Fibroblast of lung (primary cell): Measurements from ENCODE around the gene CDHR2. TPM values are rescaled to one million over a fixed set of nuclear protein-coding genes. Genes with fewer than 3 reads are reported as not detected.

ENCODE experiments used
- DNase-seq, 2 donors: peaks; one replicate each; pipeline versions ENCODE4 v3.0.0 to v3.0.0-alpha.2; 2010; ENCODE audit warnings: low read depth in 2 of 2
- H2AFZ ChIP-seq: 2 replicates; pipeline ENCODE4 v1.5.1; 2012; ENCODE audit warnings: low read length, control low read depth, inconsistent platforms
- H3K27ac ChIP-seq: 2 replicates; pipeline ENCODE4 v1.5.1; 2011; ENCODE audit warnings: low read length, control low read depth; ENCODE audit not compliant: insufficient read depth
- H3K27me3 ChIP-seq: 2 replicates; pipeline ENCODE4 v1.5.1; 2011; ENCODE audit warnings: mild to moderate bottlenecking, low read length; ENCODE audit not compliant: control insufficient read depth, insufficient read depth
- H3K36me3 ChIP-seq: 2 replicates; pipeline ENCODE4 v1.5.1; 2011; ENCODE audit warnings: low read length; ENCODE audit not compliant: control insufficient read depth, insufficient read depth
- H3K4me1 ChIP-seq: 2 replicates; pipeline ENCODE4 v1.5.1; 2011; ENCODE audit warnings: low read length; ENCODE audit not compliant: control insufficient read depth, insufficient read depth; ENCODE audit errors: extremely low read depth
- H3K4me2 ChIP-seq: 2 replicates; pipeline ENCODE4 v1.5.1; 2011; ENCODE audit warnings: low read length, control low read depth; ENCODE audit not compliant: insufficient read depth; ENCODE audit errors: extremely low read depth
- H3K4me3 ChIP-seq, 4 experiments: fragments of 200-600 bp in 1 of 4; sonication (generic) in 1 of 4; replicated peaks in 1 of 4; 2 replicates each; pipeline ENCODE4 v1.5.1; 2011 to 2016; ENCODE audit warnings: low read length in 4 of 4, low read depth in 3 of 4, mild to moderate bottlenecking in 3 of 4, control low read depth in 2 of 4, inconsistent platforms in 1 of 4, mixed read lengths in 1 of 4; ENCODE audit not compliant: insufficient read depth in 1 of 4; ENCODE audit errors: control extremely low read depth in 1 of 4
- H3K79me2 ChIP-seq: 2 replicates; pipeline ENCODE4 v1.5.1; 2012; ENCODE audit warnings: mild to moderate bottlenecking, low read length, inconsistent platforms; ENCODE audit not compliant: control insufficient read depth, insufficient read depth
- H3K9ac ChIP-seq: 2 replicates; pipeline ENCODE4 v1.5.1; 2011; ENCODE audit warnings: mild to moderate bottlenecking, low read length, control low read depth; ENCODE audit not compliant: insufficient read depth
- H3K9me3 ChIP-seq: 2 replicates; pipeline ENCODE4 v1.5.1; 2012; ENCODE audit warnings: low read depth, low read length; ENCODE audit not compliant: control insufficient read depth, insufficient read depth
- H4K20me1 ChIP-seq: 2 replicates; pipeline ENCODE4 v1.5.1; 2011; ENCODE audit warnings: low read length; ENCODE audit not compliant: control insufficient read depth, insufficient read depth; ENCODE audit errors: extremely low read depth
- EZH2 ChIP-seq: IDR thresholded peaks from 2 replicates; pipeline ENCODE4 v1.5.1; 2012; ENCODE audit warnings: low read length, control low read depth, mild to moderate bottlenecking; ENCODE audit errors: missing control alignments
- polyA plus RNA-seq, 2 donors: library from polyadenylated mRNA; depleted of rRNA in 1 of 2; stranded (reverse) in 1 of 2; unstranded in 1 of 2; fragments of >200 nt; gene quantifications; 2 replicates each; pipeline ENCODE4 v1.2.1, GENCODE V29; 2011 to 2012; ENCODE audit warnings: missing spikeins in 1 of 2
- total RNA-seq: library from RNA; depleted of rRNA; stranded (reverse); fragments of >200 nt; gene quantifications from 2 replicates; pipeline ENCODE4 v1.2.1, GENCODE V29; 2014
- TF ChIP-seq, protein P1 (sequence below), 2 donors: IDR thresholded peaks in 1 of 2; conservative IDR thresholded peaks in 1 of 2; 1 replicate in 1 of 2; 2 replicates in 1 of 2; pipeline ENCODE4 v1.5.1; 2011 to 2012; ENCODE audit warnings: low read length in 2 of 2, control low read depth in 1 of 2, inconsistent platforms in 1 of 2, low read depth in 1 of 2, mild to moderate bottlenecking in 1 of 2

CDHR2 gene
- total and polyA plus RNA-seq, 2 donors (not counting 1 experiment from before 2014, with no cell fraction given), result under 0.01 TPM; not detected in 1

DNA sequence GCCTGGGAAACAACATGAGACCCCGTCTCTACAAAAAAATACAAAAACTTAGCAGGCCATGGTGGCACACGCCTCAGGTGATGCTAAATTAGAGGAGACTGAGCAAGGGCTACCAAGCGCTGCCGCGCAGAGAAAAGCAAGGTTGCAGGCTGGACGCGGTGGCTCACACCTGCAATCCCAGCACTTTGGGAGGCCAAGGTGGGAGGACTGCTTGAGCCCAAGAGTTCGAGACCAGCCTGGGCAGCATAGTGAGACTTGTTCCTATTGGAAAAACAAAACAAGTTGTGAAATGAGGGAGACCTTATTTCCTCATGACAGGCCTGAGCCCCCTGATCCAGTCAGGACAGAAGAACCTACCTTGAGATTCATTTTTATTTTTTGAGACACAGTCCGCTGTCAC is 23.5 kb upstream of the CDHR2 start:
- Histone ChIP-seq H3K9ac (no peak overlapping the region), H3K27ac (no peak overlapping the region), H3K4me1 (no peaks in the 10 kb centered on the region), H3K79me2 (no peaks in the 10 kb centered on the region), H3K4me3 (no peak overlapping the region), H3K4me2 (no peak overlapping the region), H2AFZ (no peak overlapping the region), H3K27me3 (no peaks in the 10 kb centered on the region), H3K36me3 (peaks cover 7% of the 10 kb centered on the region), H4K20me1 (no peaks in the 10 kb centered on the region), H3K9me3 (no peaks in the 10 kb centered on the region)
- DNase-seq, result no peak
- no peak for TF ChIP-seq EZH2
- TF ChIP-seq, protein P1, sequence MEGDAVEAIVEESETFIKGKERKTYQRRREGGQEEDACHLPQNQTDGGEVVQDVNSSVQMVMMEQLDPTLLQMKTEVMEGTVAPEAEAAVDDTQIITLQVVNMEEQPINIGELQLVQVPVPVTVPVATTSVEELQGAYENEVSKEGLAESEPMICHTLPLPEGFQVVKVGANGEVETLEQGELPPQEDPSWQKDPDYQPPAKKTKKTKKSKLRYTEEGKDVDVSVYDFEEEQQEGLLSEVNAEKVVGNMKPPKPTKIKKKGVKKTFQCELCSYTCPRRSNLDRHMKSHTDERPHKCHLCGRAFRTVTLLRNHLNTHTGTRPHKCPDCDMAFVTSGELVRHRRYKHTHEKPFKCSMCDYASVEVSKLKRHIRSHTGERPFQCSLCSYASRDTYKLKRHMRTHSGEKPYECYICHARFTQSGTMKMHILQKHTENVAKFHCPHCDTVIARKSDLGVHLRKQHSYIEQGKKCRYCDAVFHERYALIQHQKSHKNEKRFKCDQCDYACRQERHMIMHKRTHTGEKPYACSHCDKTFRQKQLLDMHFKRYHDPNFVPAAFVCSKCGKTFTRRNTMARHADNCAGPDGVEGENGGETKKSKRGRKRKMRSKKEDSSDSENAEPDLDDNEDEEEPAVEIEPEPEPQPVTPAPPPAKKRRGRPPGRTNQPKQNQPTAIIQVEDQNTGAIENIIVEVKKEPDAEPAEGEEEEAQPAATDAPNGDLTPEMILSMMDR (conservative IDR thresholded peaks at IDR 0.05 in 1 of 2, IDR thresholded peaks at IDR 0.05 in 1 of 2; ENCODE audit: low read depth in 1 of 2, low read length in 2 of 2), result no peak

DNA sequence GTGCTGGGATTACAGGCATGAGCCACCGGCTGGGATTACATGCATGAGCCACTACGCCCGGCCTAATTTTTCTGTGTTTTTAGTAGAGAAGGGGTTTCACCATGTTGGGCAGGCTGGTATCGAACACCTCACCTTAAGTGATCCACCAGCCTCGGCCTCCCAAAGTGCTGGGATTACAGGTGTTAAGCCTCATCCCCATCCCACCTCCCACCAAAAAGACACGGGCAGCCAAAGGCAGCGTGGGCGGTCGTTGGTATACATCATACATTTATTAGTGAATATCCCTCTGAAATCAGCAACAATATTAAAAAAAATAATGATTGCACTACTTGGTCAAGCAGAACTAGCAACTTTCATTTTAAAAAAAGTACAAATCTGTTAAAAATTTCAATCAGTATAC is 22.7 kb upstream of the CDHR2 start:
- Histone ChIP-seq H3K9ac (no peak overlapping the region), H3K27ac (no peak overlapping the region), H3K4me1 (no peaks in the 10 kb centered on the region), H3K9me3 (no peaks in the 10 kb centered on the region), H3K4me2 (no peak overlapping the region), H3K79me2 (no peaks in the 10 kb centered on the region), H3K36me3 (peaks cover 9% of the 10 kb centered on the region), H3K27me3 (no peaks in the 10 kb centered on the region), H3K4me3 (no peak overlapping the region), H2AFZ (no peak overlapping the region), H4K20me1 (no peaks in the 10 kb centered on the region)
- TF ChIP-seq, protein P1 (conservative IDR thresholded peaks at IDR 0.05 in 1 of 2, IDR thresholded peaks at IDR 0.05 in 1 of 2; ENCODE audit: low read depth in 1 of 2, low read length in 2 of 2), result no peak
- no peak for TF ChIP-seq EZH2
- no peak for DNase-seq

DNA sequence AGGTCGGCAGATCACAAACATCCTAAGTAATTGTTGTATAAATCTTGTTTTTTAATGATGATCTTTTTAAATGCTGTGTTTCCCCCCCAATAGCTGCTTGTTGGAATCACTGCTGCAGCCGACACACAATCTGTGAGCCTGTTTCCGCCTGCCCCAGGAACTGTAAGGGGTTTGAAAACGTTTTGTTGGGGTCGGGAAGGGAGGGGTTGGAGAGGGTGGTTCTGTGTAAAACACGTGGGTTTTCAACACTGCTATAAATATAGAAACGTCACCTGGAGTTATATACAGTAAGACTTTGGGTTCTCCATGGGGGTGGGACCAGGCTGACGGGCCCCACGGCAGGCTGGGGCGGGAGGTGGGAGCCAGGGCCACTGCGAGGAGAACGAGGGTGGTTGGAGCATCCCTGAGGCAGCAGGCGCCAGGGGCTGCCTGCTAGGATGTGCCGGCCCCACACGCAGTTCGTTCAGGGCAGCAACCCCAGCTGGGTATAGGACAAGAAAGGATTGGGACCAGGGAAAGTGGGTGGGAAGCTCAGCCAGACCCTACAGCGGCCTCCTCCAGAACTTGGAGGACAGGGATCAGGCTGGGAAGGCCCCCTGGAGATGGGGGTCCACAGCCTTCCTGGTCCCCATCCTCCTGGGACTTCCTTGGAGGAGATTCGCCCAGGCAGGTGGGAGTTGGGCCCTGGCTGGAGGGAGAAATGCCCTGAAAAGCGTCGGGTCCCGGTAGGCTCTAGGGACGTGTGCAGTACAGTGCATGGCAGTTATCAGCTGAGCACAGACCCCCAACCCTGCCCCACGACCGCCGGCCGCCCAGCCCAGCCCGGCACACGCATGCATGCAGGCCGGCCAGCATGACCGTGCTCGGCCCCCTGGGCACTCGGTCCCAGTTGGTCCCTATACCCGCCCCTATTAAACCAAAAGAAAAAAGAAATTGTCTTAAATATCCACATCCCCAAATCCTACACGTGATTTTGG is 21.6 kb upstream of the CDHR2 start:
- H2AFZ ChIP-seq, result no peak overlapping the region
- no peak overlapping the region for H3K27ac ChIP-seq
- H4K20me1 ChIP-seq, result no peaks in the 10 kb centered on the region
- H3K27me3 ChIP-seq, result no peaks in the 10 kb centered on the region
- peaks cover 9% of the 10 kb centered on the region for H3K36me3 ChIP-seq
- no peak overlapping the region for H3K4me2 ChIP-seq
- no peak overlapping the region for H3K4me3 ChIP-seq
- H3K9me3 ChIP-seq, result no peaks in the 10 kb centered on the region
- no peak overlapping the region for H3K9ac ChIP-seq
- no peaks in the 10 kb centered on the region for H3K79me2 ChIP-seq
- TF ChIP-seq, protein P1 (conservative IDR thresholded peaks at IDR 0.05 in 1 of 2, IDR thresholded peaks at IDR 0.05 in 1 of 2; ENCODE audit: low read depth in 1 of 2, low read length in 2 of 2), result no peak
- no peak for TF ChIP-seq EZH2
- no peak for DNase-seq
- no peaks in the 10 kb centered on the region for H3K4me1 ChIP-seq
